Loucy (cell line): ENCODE measurements around the gene MYD88.

ENCODE experiments used
- H2AFZ ChIP-seq: fragments of 200-600 bp; sonication (generic); 2 replicates; pipeline ENCODE4 v1.6.0; 2016; ENCODE audit warnings: antibody characterized with exemption, mild to moderate bottlenecking, low read length, moderate library complexity
- H3F3A ChIP-seq: fragments of 200-600 bp; 2 replicates; pipeline ENCODE4 v1.6.0; 2016; ENCODE audit warnings: antibody characterized with exemption, low read depth, mild to moderate bottlenecking
- H3K27me3 ChIP-seq: fragments of 200-600 bp; sonication (generic); 2 replicates; pipeline ENCODE4 v1.6.1; 2014; ENCODE audit warnings: low read length, mild to moderate bottlenecking; ENCODE audit not compliant: insufficient read depth, poor library complexity, severe bottlenecking
- H3K36me3 ChIP-seq: fragments of 200-600 bp; sonication (generic); 2 replicates; pipeline ENCODE4 v1.6.1; 2016; ENCODE audit warnings: low read length; ENCODE audit not compliant: insufficient read depth
- H3K4me1 ChIP-seq: fragments of 200-600 bp; sonication (generic); 2 replicates; pipeline ENCODE4 v1.5.1; 2014; ENCODE audit warnings: low read length, mild to moderate bottlenecking; ENCODE audit not compliant: insufficient read depth, poor library complexity, severe bottlenecking
- H3K4me2 ChIP-seq: fragments of 200-600 bp; sonication (generic); 2 replicates; pipeline ENCODE4 v1.6.0; 2014; ENCODE audit warnings: antibody characterized with exemption, low read length, low read depth, mild to moderate bottlenecking; ENCODE audit not compliant: poor library complexity, severe bottlenecking
- H3K4me3 ChIP-seq: fragments of 200-600 bp; sonication (generic); 2 replicates; pipeline ENCODE4 v1.5.1; 2014; ENCODE audit warnings: low read length, mild to moderate bottlenecking, mixed read lengths; ENCODE audit not compliant: poor library complexity, severe bottlenecking
- H3K79me2 ChIP-seq: fragments of 200-600 bp; sonication (generic); 2 replicates; pipeline ENCODE4 v1.6.1; 2014; ENCODE audit warnings: low read length; ENCODE audit not compliant: insufficient read depth
- H3K9ac ChIP-seq: fragments of 200-600 bp; sonication (generic); 2 replicates; pipeline ENCODE4 v1.6.0; 2014; ENCODE audit warnings: mild to moderate bottlenecking, low read depth, low read length, moderate library complexity; ENCODE audit not compliant: poor library complexity, severe bottlenecking
- H3K9me2 ChIP-seq: fragments of 200-600 bp; sonication (generic); replicated peaks from 2 replicates; pipeline ENCODE4 v1.6.1; 2016; ENCODE audit warnings: low read depth, low read length, mixed read lengths
- H3K9me3 ChIP-seq: fragments of 200-600 bp; sonication (generic); 2 replicates; pipeline ENCODE4 v1.6.1; 2014; ENCODE audit warnings: mild to moderate bottlenecking, antibody characterized with exemption, low read length, low read depth; ENCODE audit not compliant: insufficient read depth
- H4K20me1 ChIP-seq: fragments of 200-600 bp; sonication (generic); 2 replicates; pipeline ENCODE4 v1.6.0; 2014; ENCODE audit warnings: antibody characterized with exemption, low read length, mild to moderate bottlenecking; ENCODE audit not compliant: insufficient read depth, poor library complexity, severe bottlenecking
- CTCF ChIP-seq: fragments of 200-600 bp; sonication (generic); conservative IDR thresholded peaks from 2 replicates; pipeline ENCODE4 v1.5.1; 2014; ENCODE audit warnings: mild to moderate bottlenecking, antibody characterized with exemption, low read length
- EZH2phosphoT487 ChIP-seq: fragments of 200-600 bp; IDR thresholded peaks from 2 replicates; pipeline ENCODE4 v1.6.1; 2018; ENCODE audit warnings: antibody characterized with exemption, mild to moderate bottlenecking, moderate library complexity, borderline replicate concordance

The MYD88 gene

DNA sequence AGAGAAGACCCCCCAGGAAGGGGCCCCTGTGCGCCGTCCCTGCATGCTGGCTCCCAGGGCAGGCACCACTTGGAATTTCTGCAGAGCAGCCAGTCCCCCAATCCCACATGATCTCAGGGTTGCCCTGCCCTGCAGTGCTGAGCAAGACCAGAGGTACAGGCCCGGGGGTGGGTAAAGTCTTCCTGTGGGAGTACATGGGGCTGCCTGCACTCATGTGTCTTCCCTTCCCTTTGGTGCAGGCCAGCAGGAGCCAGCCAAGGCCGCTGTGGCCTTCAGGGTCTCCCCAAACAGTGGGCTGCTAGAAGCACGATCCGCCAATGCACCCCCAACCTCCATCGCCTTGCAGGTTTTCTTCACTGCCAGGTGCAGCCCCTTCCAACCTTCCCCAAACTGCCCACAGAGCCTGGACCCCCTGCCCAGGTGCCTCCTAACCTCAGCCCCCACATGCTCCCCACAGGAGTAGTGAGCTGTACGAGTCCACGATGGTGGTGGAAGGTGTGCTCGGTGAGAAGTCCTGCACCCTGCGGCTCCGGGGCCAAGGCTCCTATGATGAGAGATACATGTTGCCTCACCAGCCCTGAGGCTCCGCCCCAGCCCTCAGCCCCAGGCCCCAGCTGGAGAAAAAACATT is 16.5 kb upstream of the MYD88 start:
- Histone ChIP-seq H3K4me2 (no peak overlapping the region), H3K9me2 (no peaks in the 10 kb centered on the region), H3K4me1 (no peaks in the 10 kb centered on the region), H3K4me3 (no peak overlapping the region), H3K27me3 (no peaks in the 10 kb centered on the region), H3K9ac (no peak overlapping the region), H3K9me3 (no peaks in the 10 kb centered on the region), H3K79me2 (no peaks in the 10 kb centered on the region), H3K36me3 (peaks cover 47% of the 10 kb centered on the region; the same call in 1 of the 2 replicates), H4K20me1 (no peaks in the 10 kb centered on the region), H2AFZ (no peak overlapping the region), H3F3A (no peaks in the 10 kb centered on the region)
- TF ChIP-seq EZH2phosphoT487 (no peak), CTCF (no peak)

DNA sequence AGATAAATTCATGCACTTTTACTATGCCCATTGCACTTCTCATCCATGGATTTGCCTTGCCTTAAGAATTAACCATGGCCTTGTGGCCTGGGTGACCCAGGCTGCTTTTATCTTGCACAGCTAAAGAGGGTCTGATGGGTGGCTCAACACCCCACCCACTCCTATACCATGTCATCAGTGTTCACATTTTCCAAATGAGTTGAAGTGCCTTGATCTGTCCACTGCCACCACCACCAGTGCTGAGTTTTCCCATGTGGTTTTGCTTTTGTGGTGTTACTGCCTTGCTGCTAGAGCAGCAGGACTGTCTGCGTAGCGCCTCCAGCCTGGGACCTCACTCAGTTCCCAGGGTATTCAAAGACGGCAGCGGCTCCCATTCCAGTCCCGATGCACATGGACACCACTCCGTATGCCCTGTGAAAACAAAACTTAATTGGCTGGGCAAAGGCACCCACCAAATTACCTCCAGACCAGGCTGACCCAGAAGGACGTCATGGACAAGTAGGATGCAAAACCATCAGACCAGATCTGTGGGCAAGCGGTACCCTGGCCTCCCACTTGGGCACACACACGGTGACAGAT is 15.7 kb upstream of the MYD88 start:
- H3K9me3 ChIP-seq, result no peaks in the 10 kb centered on the region
- no peak overlapping the region for H3K9ac ChIP-seq
- H3K4me3 ChIP-seq, result no peak overlapping the region
- H3F3A ChIP-seq, result no peaks in the 10 kb centered on the region
- peaks cover 56% of the 10 kb centered on the region; the same call in 1 of the 2 replicates for H3K36me3 ChIP-seq
- no peaks in the 10 kb centered on the region for H3K27me3 ChIP-seq
- H2AFZ ChIP-seq, result no peak overlapping the region
- TF ChIP-seq CTCF (no peak), EZH2phosphoT487 (no peak)
- no peaks in the 10 kb centered on the region for H3K79me2 ChIP-seq
- H3K4me2 ChIP-seq, result no peak overlapping the region
- H3K4me1 ChIP-seq, result no peaks in the 10 kb centered on the region
- H3K9me2 ChIP-seq, result no peaks in the 10 kb centered on the region
- H4K20me1 ChIP-seq, result no peaks in the 10 kb centered on the region

GRCh38 chr3:38124324-38125122 is 13.9 kb upstream of the MYD88 start:
- H3K4me2 ChIP-seq, result no peak overlapping the region
- no peak overlapping the region for H3K4me3 ChIP-seq
- no peaks in the 10 kb centered on the region for H3K79me2 ChIP-seq
- no peaks in the 10 kb centered on the region for H3K4me1 ChIP-seq
- H3K36me3 ChIP-seq, result peaks cover 65% of the 10 kb centered on the region; the same call in 1 of the 2 replicates
- no peaks in the 10 kb centered on the region for H3K9me3 ChIP-seq
- H3K9me2 ChIP-seq, result no peaks in the 10 kb centered on the region
- no peak overlapping the region for H3K9ac ChIP-seq
- no peak for TF ChIP-seq CTCF
- TF ChIP-seq EZH2phosphoT487, result no peak
- no peaks in the 10 kb centered on the region for H3F3A ChIP-seq
- no peaks in the 10 kb centered on the region for H3K27me3 ChIP-seq
- H4K20me1 ChIP-seq, result no peaks in the 10 kb centered on the region
- no peak overlapping the region for H2AFZ ChIP-seq
